LHCN-M2 (cell line): ENCODE data around the gene H1-8. TPM values are rescaled to one million over a fixed set of nuclear protein-coding genes. Genes with fewer than 3 reads are reported as not detected.
"Not testable (repeated sequence)": the region's sequence is repeated elsewhere in the genome, so short reads cannot be mapped to it uniquely, and the experiment has no call there.

Experiments
- DNase-seq: peaks from one replicate; pipeline ENCODE4 v3.0.0-alpha.2; 2012; ENCODE audit warnings: low read depth
- total RNA-seq: library from RNA; depleted of rRNA; stranded (reverse); fragments of >200 nt; gene quantifications from 2 replicates; pipeline ENCODE4 v1.2.3, GENCODE V29; 2014

Gene H1-8
- total RNA-seq, 1 experiment from 2014 or later = not detected

DNA sequence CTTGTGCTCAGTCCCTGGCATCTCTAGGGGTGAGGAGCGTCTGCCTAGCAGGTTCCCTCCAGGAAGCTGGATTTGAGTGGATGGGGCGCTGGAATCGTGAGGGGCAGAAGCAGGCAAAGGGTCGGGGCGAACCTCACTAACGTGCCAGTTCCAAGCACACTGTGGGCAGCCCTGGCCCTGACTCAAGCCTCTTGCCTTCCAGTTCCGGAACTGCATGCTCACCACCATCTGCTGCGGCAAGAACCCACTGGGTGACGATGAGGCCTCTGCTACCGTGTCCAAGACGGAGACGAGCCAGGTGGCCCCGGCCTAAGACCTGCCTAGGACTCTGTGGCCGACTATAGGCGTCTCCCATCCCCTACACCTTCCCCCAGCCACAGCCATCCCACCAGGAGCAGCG, 9.6 kb upstream of the H1-8 start:
- no peak for DNase-seq

DNA sequence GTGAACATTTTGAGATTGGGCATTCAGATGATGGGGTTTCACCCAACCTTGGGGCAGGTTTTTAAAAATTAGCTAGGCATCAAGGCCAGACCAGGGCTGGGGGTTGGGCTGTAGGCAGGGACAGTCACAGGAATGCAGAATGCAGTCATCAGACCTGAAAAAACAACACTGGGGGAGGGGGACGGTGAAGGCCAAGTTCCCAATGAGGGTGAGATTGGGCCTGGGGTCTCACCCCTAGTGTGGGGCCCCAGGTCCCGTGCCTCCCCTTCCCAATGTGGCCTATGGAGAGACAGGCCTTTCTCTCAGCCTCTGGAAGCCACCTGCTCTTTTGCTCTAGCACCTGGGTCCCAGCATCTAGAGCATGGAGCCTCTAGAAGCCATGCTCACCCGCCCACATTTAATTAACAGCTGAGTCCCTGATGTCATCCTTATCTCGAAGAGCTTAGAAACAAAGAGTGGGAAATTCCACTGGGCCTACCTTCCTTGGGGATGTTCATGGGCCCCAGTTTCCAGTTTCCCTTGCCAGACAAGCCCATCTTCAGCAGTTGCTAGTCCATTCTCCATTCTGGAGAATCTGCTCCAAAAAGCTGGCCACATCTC, 8.4 kb upstream of the H1-8 start:
- DNase-seq = no peak

DNA sequence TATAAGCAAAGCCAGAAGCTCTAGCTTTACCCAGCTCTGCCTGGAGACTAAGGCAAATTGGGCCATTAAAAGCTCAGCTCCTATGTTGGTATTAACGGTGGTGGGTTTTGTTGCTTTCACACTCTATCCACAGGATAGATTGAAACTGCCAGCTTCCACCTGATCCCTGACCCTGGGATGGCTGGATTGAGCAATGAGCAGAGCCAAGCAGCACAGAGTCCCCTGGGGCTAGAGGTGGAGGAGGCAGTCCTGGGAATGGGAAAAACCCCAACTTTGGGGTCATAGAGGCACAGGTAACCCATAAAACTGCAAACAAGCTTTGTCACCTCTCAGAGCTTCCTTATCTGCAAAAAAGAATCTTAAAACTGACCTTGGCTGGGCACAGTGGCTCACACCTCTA, 7.9 kb upstream of the H1-8 start:
- DNase-seq = no peak

DNA sequence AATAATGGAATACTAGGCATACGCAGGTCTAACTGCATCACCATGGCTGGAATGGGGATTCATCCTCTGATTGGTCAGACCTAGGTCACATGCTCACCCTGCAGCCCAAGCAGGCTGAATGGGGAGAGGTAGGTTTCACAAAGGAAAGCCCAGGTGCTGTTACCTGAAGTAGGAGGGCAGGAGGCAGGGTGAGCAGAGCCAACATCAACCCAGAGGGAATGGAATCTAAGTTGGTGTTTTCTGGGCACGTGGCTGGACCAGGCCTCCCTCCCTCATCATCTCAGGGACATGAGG, 6.7 kb upstream of the H1-8 start:
- DNase-seq = no peak

DNA sequence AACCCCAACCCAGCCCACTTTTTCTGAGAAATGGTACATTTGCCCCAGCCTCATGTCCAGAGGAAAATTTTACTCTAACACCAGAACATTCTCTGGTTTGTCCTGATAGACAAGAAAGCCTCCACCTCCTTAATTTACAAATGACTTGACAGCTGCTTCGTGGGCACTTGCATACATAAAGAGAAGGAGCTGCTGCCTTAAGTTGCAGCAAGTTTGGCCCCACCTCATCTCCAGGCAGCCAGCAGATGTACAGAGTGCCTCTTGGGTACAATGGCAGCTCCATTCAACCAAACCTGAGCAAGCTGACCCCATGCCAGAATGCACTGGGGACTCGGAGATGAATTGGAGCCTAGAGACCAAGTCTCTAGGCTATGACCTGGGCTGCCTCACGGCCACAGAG, 6.2 kb upstream of the H1-8 start:
- DNase-seq = peak; percentile 28

DNA sequence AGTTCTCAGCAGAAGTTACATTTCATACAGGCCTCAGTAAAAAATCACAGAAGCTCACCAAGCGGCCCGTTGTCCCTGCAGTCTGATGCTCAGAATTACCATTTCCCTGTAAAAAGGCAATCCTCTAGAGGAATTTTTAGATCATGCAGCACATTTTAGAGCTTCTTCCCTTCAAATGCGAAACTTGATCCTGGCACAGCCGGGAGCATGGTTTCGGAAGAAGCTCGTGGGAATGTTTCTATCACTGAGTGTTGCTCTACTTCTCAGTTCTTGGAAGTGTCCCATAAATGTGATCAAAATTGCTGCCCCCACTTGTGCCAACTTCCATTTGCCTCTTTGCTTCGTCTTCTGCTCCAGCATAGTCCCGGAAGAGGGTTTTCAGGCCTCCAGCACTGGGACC, 3.8 kb upstream of the H1-8 start:
- peak; percentile 12 for DNase-seq

DNA sequence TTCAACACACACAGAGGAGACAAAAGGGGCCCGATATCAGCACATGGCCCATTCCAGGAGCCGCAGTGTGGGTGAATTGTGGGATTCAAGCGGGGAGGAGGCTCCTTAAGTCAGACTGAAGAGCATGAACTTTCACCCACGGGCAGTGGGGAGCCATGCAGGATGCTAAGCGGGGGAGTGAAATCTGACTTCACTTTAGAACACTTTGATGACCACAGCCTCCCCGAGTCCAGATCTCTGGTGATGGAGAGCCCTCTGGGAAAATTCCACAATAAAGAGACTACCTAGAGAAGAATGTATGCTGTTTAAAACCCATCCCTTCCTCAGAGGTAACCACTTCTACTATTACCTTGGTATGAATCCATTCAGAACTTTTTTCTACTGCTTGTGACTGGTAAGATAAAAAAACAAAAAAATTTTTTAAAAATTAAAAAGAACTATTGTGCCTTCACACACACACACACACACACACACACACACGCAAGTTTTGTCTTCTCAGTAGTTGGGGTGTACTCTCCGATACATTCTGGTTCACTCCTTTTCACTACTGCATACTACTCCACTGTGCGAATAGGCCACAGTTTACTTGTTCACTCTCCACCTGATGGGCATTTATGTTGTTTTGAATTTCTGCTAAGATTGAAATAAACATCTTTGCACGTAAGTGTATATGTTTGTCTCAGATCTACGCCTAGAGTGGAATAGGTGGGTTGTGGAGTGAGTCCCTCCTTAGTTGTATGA, 2.0 kb upstream of the H1-8 start:
- no peak for DNase-seq

DNA sequence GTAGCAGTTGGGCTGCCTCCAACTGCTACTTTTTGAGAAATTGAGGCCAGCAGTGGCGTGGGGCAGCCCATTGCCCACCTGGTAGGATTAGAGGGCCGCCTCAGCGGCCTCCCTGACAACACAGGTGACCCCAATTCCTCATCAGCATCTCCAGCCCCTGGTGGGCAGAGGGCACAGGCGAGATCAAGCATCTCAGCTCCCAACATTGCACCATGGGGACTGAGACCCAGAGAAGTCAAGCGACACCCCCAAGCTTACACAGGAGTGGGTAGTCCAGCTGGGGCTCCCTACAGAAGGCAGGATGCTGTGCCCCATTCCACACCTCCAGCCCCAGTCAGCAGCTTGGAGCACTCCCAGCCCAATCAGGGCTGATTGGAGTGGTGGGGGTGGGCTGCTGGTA, 228 bp upstream of the H1-8 start:
- no peak for DNase-seq

DNA sequence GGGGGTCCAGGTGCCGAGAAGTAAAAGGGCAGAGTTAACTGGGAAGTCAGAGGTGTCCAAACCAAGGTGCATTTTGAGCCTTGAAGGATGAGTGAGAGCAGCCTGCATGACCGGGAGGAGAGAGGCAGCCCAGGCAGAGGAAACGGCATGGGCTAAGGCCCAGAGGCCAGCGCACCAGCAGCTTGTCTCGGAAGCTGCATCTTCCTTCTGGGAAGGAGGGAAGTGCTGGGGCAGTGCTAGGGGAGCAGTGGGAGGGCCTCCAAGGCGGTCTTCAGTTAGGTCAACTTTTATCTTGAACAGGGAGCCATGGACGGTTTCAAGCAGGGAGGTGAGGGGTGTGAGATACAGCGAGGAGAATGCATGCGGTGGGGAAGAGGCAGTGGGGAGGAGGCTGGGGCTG, 1.0 kb downstream of the H1-8 start:
- no peak for DNase-seq

DNA sequence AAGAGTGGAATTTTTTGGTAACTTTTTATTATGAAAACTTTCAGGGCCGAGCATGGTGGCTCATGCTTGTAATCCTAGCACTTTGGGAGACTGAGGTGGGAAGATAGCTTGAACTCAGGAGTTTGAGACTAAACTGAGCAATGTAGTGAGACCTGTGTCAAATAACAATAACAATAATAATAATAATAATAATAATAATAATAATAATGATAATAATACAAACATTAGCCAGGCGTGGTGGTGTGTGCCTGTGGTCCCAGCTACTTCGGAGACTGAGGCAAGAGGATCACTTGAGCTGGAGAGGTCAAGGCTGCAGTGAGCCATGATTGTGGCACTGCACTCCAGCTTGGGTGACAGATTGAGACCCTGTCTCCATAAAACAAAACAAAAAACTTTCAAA, 3.0 kb downstream of the H1-8 start:
- DNase-seq = not testable (repeated sequence)

DNA sequence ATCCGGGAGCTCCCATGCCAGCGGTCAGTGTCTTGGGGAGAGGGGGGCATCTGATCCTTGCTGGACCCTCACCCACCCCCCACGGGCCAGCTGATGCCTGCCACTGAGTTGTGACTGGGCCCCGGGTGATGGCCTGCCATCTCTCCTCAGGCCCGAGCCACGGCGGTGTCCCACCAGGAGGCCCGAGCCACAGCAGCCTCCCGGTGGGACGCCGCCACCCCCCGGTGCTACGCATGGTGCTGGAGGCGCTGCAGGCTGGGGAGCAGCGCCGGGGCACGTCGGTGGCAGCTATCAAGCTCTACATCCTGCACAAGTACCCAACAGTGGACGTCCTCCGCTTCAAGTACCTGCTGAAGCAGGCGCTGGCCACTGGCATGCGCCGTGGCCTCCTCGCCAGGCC, 4.3 kb downstream of the H1-8 start:
- no peak for DNase-seq

DNA sequence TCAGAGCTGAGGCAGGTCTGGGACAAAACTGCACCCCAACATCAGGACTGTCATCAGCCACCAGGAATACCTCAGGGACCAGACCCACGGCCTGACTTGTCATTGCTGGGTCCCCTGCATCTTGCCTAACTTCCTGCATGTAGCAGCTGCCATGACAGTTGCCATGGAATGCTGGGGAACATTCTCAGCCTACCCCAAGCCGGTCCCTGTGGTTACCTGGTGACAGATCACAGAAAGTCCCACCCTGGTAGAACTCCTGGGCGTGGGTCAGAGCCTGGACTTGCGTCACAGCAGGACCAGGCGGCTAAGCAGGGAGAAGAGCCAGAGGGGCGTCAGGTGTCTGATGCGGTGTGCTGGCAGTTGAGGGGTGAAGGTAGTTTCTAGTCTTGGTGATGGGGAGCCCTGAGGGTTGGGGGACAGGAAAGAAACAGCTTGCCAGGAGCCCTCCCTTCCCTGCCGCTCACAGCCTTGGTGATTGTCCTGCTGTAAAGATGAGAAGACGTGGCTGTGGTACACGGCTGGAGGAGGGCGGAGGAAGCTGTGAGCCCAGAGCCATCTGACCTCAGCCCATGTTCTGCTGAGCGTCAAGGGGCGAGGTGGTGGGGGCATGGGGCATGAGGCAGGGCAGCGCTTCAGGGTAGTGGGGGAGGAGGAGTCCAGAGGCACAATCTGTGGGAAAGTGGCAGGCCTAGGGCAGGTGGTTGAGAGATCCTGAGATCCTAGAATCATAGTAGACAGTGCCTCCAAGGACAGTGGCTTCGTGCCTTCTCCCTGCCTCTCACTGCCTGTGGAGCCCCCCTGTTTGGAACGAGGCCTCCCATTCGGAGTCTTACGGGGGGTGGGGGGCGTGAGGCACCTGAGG, 5.4 kb downstream of the H1-8 start:
- DNase-seq = no peak

DNA sequence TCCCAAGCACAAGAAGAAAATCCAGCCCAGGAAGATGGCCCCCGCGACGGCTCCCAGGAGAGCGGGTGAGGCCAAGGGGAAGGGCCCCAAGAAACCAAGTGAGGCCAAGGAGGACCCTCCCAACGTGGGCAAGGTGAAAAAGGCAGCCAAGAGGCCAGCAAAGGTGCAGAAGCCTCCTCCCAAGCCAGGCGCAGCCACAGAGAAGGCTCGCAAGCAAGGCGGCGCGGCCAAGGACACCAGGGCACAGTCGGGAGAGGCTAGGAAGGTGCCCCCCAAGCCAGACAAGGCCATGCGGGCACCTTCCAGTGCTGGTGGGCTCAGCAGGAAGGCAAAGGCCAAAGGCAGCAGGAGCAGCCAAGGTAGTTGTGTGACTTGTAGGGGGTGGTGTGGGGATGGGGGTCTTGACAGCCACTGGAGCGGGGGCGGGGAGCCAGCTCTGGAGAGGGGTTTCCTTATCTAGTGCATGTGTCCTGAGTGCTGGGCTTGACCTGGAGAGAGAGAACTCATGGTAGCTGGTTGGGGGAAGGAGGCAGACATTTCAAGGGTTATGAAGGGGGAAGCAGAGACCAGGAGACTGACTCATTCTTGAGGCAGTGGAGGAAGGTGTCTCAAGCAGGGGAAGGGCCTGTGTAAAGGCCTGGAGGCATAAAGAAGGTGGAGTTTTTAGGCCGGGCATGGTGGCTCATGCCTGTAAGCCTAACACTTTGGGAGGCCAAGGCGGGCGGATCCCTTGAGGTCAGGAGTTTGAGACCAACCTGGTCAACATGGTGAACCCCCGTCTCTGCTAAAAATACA, 6.2 kb downstream of the H1-8 start:
- no peak for DNase-seq

DNA sequence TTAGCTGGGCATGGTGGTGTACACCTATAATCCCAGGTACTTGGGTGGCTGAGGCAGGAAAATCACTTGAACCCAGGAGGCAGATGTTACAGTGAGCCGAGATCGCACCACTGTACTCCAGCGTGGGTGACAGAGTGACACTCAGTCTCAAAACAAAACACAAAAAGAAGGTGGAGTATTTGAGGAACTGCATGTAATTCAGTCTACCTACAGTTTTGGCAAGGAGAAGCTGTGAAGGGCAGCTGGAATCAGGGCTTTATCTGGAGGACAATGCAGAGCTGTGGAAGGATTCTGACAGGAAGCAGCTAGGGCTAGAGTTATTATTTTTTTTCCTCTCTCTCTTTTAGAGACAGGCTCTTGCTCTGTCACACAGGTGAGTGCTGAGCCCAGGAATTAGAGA, 6.8 kb downstream of the H1-8 start:
- DNase-seq = no peak

DNA sequence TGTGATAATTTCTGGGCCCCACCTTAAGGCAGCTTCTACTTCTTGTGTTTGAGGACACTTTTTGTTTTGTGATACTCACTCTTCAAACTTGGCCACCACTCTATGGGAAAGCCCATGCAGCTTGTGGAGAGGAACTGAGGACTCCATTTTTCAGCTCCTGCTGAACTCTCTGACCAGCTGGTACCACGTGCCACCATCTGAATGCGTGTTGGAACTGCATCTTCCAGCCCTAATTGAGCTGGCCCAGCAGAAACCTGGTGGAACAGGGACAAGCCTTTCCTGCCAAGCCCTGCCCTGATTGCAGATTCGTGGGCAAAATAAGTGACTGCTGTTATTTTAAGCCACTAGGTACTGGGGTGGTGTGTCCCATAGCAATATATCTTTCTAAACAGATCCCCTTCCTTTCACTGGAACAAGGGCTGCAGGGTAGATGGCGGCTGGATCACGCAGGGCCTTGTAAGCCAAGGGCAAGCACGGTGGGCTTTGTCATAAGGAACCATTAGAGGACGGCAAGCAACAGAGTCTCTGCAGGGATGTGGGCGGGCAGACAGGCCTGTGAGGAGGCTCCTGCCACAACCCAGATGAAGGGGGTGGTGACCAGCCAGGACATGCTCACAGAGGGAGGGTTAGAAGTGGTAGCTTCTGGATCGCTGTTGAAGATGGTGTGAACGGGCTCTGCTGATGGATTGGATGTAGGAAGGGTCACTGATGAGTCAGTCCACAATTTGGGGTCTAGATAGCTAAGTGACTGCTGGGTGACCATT, 9.5 kb downstream of the H1-8 start:
- peak; percentile 5 for DNase-seq

DNA sequence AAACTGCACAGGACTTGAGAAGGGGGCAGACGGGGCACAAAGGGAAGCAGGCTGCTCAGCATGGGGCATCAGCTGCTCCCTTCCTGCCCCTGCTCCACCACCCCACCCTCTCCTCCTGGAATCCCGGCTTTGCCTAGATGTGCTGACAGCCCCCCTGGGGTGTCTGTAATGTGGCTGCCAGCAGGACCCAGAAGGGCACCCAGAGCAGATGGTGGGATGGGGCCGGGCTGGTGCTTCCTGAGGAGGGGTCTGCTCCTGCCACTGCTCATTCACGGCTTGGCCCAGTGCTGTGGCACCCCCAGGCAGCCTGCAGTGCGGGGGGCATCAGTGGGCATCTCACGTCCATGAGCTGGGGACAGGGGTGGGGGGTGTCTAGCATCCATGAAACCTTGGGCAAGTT, 10.2 kb downstream of the H1-8 start:
- DNase-seq = no peak

DNA sequence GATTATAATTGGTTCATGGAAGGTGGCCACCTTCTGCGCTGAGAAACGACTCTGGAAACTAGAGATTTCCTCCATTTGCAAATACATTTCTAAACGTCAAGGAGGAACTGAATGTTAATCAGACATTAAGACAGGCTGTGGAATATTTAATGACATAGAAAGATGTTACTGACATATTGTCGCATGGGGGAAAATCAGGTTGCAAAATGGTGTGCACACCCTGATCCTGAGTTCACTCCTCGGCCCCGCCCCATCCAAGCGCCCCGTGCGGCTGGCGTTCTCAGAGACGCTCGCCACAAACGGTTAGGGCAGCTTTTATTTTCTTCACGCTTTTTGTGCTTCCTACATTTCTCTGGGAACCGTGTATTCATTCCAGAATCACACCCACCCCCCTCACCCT, 10.7 kb downstream of the H1-8 start:
- no peak for DNase-seq

DNA sequence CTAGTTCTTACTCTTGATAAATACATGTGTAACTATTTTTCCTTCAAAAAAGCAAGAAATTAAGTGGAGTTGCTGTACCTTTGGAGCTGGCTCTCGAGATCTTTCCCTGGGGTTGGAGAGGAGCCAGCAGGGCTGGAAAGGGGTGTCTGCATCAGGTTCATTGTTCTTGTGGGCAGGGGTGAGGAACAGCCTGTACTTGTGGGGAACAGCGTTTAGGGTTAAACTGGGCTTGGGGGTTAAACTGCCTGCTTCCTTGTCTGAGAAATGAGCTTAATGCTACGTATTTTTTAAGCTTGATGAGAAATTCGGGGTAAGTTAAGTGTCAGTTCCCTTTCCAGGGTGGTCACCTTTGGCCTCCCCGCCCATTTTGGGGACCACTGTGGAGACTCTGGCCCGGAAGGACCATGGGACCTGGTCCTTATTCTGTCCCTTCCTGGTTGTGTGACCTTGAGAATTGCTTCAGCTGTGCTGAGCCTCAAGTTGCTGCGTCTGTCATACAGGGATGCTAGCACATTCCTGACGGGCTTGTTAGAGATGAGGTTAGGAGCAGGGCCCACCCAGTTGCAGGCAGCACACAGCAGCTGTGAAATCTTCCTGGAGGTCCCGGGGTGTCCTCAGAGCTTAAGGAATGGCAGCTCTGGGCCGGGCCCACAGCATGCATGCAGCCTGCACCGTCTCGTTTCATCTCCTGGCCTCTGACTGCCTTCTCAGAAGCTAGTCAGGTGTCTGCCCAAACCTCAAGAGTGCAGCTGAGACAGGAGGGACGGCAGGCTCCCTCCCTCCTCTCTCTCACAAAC, 11.6 kb downstream of the H1-8 start:
- peak; percentile 61 for DNase-seq

DNA sequence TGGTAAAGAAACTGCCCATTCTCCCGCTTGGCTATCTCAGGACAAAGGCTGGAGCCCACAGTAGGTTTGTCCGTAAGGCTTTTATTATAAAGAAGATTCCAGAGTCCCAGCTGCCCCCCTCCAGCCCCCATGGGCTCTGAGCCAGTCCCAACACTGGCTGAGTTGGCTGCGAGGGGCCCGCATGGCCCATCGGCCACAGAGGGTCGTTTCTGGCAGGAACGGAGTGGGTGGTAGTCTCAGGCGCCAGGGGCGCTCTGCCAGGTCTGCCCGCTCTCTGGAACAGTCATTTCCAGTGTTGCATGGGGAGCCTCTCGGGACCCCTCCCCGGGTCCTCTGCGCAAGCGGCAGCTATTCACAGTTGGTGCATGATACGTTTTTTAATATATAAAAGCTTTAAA, 12.2 kb downstream of the H1-8 start:
- no peak for DNase-seq

DNA sequence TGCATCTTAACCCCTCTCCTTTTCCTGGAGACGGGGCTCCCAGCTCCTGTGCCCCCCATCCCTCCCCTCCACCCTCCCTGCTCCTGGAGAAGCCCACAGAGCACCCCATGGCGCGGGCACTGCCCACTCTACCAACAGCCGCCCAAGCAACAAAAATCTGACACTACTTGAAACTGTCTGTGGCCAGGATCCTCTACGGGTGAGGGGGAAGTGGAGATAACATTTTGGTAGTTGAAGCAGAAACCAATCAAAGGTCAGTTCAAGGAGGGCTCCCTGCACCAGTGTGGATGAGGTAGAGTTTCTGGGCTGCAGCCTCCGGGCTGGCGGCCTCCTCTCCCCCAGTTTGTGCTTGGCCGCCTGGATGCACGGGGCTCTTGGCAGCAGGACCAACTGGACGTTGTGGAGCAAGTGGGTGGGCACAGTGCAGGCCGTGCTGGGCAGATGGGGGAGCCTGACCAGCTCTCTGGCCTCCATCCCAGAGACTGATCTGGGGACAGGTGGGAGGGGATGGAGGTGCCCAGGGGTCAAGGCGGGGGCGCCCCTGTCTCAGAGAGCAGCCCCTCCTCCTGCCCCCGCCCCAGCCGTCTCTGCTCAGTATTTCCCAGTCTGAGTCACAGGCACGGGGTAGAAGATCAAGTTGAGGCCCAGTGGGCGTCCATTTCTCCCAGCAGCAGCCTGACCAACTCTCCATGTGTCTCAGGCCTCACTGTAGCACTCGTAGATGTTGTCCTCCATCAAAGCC, 12.8 kb downstream of the H1-8 start:
- DNase-seq = peak; percentile 9
